ENCODE measurements around the gene ENHO.

DNA sequence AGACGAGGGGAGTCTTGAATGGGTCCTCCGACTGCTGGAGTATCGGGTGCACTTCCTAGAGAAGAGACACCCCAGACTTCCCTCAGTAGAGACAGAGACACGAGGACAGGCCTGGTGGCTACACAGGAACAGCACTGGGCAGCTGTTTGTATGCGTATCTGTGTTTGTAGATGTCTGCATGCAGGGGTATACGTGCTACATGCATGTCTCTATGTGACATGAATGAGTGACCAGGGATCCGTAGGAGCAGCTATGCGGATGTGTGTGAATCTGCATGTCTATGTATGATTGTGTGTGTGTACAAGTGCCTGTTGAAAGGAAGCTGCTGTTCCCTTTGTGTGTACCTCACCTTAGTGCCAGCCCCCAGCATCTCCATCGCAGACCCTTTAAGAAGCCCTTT is 35.6 kb upstream of the ENHO start:
- TF ChIP-seq, protein P1, sequence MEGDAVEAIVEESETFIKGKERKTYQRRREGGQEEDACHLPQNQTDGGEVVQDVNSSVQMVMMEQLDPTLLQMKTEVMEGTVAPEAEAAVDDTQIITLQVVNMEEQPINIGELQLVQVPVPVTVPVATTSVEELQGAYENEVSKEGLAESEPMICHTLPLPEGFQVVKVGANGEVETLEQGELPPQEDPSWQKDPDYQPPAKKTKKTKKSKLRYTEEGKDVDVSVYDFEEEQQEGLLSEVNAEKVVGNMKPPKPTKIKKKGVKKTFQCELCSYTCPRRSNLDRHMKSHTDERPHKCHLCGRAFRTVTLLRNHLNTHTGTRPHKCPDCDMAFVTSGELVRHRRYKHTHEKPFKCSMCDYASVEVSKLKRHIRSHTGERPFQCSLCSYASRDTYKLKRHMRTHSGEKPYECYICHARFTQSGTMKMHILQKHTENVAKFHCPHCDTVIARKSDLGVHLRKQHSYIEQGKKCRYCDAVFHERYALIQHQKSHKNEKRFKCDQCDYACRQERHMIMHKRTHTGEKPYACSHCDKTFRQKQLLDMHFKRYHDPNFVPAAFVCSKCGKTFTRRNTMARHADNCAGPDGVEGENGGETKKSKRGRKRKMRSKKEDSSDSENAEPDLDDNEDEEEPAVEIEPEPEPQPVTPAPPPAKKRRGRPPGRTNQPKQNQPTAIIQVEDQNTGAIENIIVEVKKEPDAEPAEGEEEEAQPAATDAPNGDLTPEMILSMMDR (conservative IDR thresholded peaks at IDR 0.05; ENCODE audit: low read depth in 2 of 2) = no peak
- TF ChIP-seq EZH2 (IDR thresholded peaks at IDR 0.05; ENCODE audit: low read depth, unreplicated experiment) (no peak), ZNF114 (CRISPR knock-in tag; IDR thresholded peaks at IDR 0.05) (no peak), POLR2AphosphoS5 (IDR thresholded peaks at IDR 0.05; ENCODE audit: low read depth) (no peak), EZH2phosphoT487 (IDR thresholded peaks at IDR 0.05; ENCODE audit: unreplicated experiment) (no peak), REST (IDR thresholded peaks at IDR 0.05; ENCODE audit: unreplicated experiment) (no peak), CREB1 (CRISPR knock-in tag; IDR thresholded peaks at IDR 0.05; ENCODE audit: low read depth) (no peak)

All from GM23338 (cell line).